Measurements from ENCODE around the gene PTPRG.

PTPRG gene

DNA sequence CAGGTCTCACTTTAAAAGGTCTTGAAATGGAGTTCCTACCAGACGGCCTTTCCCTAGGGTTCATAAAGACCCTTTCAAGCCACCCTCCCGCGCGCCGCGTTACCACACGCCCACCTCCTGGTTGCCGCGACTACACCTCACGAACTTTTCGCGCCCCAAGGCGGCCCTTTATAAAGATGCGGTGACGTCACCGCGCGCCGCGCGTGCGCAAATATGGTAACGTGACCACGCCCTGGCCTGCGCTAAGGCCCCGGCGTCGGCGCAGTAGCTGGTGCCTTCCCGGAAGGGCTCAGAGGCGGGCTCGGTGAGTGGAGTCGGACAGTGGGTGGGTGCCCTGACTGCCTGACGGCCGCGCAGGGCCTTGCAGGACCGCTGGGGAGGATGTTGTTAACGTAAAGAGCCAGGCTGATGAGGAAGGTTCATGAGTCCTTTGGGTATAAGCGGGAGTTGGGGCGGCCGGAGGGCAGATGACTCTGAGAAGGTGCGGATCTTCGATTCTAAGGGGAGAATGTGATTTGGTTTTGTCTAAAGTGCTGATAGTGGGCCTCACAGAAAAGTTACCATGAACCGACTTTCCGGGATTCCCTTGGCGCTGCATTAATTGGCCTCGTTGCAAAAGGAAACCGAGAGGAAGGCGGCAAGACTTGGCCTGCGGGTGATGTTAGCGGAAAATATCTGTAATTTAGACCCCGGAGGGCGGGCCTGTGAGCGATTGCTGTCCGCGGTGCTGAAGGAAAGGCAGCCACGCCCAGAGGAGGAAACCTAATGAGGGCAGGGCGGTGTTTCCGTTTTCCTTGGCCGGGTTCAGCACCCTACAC is 757.6 kb downstream of the PTPRG start:
- peak; percentile 81 to 92 for DNase-seq

DNA sequence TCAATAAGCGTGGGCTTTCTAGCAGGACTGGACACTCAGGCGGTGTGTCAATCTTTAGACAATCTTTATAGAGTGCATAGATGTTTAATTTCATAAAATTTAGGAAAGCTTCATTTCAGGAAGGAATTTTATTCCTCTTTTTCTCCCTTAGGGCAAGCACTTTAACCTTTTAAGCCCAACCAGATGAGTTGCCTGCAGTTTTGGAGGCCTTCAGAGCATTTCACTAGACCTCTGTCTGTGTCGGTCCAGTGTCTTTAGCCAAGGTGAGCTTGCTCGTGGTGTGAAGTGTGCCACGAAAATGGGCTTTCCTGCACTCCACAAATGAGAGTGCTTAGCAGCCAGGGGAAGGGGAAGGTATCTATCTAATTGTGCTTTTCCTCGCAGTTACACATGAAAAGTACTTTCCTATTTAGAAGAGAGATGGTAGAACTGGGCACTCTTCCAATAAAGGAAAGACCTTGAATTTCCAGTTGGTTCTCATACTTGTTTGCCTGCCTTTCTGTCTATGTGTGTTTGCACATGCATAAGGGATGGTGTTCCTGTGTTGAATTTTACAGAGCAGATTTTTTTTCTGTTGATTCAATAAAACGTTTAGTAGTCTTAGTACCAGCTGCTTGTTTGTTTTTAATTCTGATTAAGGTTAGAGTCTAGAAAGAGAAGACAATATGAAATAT is 758.3 kb downstream of the PTPRG start:
- DNase-seq = no peak

DNA sequence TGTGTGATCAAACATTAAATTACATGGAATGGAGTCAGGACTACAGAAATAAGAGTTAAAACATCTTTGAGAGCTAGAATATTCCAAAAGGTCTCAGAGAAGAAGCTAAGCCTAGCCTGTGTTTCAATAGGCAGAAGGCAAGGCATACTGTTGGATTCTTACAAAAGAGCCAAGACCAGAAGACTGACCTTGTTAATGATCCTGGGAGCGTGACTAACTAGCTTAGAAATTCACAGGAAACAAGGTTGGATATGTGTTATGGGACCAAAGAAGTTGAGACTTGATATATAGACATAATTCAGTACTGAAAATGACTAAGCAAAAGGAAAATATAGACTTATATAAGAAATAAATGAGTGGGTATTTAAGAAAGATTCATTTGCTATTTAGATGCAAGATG is 761.9 kb downstream of the PTPRG start:
- no peak for DNase-seq

DNA sequence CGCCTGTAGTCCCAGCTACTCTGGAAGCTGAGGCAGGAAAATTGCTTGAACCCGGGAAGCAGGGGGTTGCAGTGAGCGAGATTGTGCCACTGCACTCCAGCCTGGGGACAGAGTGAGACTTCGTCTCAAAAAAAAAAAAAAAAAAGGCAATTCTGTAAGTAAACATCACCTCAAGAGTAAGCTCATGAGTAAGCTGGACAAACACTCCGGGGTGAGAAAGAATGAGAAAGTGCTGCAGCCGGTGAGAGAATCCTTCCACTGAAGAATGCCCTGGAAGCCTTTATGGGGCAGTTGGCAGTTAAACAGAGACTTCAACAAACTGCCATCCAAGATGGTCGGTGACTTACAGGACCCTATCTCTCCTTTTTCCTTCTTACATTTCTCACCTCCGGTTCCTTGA is 764.5 kb downstream of the PTPRG start:
- DNase-seq = no peak

DNA sequence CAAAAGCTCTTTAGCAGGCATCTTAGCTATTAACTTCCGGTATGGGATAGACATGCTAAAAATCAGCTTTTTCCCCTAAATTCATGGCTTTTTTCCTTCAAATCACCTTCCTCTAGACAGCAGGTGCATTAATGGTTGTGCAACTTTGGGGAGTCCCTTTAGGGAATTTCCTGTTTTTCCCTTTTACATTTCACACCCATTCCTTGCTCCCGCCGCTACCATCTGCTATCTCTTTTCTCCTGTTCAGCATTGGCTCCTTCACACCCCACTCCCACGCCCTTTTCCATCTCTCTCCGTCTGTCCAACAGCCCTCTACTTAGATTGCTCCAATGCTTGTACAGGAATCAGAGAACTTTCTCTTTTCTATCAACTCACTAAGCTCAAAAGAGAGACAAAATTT is 768.6 kb downstream of the PTPRG start:
- DNase-seq = no peak

DNA sequence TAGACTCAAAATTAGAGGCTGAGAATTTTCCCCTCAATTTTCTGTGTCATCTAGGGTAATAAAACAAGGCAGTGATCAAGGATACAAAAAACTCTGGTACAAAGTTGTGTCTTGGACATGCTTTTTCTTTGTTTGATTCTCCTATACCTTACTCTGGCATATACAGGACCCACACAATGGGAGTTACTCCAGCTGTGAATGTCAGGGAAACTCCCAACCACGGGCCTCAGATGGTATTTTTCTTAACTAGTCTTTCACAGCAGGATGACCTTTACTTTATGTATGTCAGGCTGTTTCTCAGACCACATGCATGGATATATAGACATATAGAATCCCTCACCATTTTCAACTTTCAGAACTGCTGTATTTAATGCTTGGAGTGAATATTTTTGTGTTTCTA is 770.6 kb downstream of the PTPRG start:
- no peak for DNase-seq

DNA sequence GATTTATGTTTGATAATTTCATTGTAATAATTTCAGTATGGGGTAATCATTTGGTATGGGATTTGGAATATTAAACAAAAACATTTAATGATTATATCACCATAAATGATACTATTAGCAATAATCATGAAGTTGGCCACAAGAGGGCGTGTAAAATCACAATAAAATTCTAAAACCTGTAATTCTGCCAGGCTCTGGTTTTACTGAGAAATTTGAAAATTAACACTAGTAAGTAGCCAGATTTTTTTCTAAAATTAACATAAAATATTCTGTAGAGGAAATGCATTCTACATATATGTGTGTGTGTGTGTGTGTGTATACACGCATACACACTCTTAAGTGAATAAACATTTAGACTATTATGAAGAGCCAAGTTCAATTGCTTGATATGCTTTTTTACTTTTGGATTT is 771.5 kb downstream of the PTPRG start:
- peak in 1 of 2 experiments; percentile 9 for DNase-seq

DNA sequence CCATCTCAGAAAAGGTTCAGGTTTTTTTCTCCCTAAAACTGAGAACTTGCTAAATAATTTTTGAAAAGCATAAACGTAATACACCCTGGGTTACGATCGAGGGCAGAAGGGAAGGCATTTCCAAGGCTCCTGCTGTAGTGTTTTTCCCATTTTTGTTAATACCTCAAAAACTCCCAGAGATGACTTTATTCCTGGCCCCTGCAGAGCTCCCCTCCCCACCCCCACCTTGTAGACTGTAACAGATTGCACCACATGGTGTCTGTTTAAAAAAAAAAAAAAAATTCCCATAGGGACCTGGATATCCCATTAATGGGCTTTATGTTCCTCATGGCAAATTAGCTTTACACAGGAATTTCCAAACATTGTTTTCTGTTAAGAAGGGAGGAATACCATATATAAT is 773.8 kb downstream of the PTPRG start:
- peak; percentile 67 to 84 for DNase-seq

DNA sequence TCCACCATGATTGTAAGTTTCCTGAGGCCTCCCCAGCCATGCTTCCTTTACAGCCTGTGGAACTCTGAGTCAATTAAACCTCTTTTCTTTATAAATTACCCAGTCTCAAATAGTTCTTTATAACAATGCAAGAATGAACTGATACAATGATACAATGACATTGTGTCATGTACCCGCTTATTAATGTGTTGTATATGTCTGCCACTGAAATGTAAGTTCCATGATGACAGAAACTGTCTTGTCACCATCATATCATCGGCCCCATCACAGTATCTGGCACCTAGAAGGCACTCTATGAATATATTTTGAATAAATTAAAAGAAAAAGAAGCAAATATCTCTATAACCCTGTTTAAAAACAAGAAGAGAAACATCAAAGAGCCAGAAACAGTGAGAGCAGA is 782.4 kb downstream of the PTPRG start:
- DNase-seq = no peak
